GM12865 (cell line): ENCODE measurements around the gene SRPK2.

ENCODE experiments used
- DNase-seq: peaks from one replicate; pipeline ENCODE4 v3.0.0; 2010; ENCODE audit warnings: low read depth
- H3K4me3 ChIP-seq: 2 replicates; pipeline ENCODE4 v1.5.1; 2011; ENCODE audit warnings: mild to moderate bottlenecking, low read depth, low read length, control low read depth
- TF ChIP-seq, protein P1 (sequence below): IDR thresholded peaks from 2 replicates; pipeline ENCODE4 v1.5.1; 2011; ENCODE audit warnings: low read length, control low read depth, low read depth, inconsistent platforms; ENCODE audit not compliant: insufficient read depth; ENCODE audit errors: missing control alignments

Gene SRPK2

GRCh38 chr7:105228555-105228954, 160.2 kb downstream of the SRPK2 start:
- TF ChIP-seq, protein P1, sequence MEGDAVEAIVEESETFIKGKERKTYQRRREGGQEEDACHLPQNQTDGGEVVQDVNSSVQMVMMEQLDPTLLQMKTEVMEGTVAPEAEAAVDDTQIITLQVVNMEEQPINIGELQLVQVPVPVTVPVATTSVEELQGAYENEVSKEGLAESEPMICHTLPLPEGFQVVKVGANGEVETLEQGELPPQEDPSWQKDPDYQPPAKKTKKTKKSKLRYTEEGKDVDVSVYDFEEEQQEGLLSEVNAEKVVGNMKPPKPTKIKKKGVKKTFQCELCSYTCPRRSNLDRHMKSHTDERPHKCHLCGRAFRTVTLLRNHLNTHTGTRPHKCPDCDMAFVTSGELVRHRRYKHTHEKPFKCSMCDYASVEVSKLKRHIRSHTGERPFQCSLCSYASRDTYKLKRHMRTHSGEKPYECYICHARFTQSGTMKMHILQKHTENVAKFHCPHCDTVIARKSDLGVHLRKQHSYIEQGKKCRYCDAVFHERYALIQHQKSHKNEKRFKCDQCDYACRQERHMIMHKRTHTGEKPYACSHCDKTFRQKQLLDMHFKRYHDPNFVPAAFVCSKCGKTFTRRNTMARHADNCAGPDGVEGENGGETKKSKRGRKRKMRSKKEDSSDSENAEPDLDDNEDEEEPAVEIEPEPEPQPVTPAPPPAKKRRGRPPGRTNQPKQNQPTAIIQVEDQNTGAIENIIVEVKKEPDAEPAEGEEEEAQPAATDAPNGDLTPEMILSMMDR, result no peak
- DNase-seq, result no peak
- H3K4me3 ChIP-seq, result no peak overlapping the region

DNA sequence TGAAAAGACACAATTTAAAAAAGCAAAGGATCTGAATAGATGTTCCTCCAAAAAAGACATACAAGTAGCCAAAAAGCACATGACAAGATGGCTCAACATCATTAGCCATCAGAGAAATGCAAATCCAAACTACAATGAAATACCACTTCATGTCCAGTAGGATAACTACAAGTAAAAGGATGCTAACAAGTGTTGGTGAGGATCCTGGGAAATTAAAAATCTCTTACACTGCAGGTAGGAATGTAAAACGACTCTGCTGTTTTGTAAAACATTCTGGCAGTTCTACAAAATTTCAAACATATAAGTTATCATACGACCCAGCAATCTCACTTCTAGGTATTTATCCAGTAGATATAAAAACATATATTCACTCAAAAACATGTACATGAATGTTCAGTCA, 161.3 kb downstream of the SRPK2 start:
- TF ChIP-seq, protein P1, result no peak
- no peak for DNase-seq
- H3K4me3 ChIP-seq, result no peak overlapping the region

GRCh38 chr7:105224884-105225651, 163.7 kb downstream of the SRPK2 start:
- DNase-seq, result peak; percentile 58
- H3K4me3 ChIP-seq, result no peak overlapping the region
- TF ChIP-seq, protein P1, result no peak

GRCh38 chr7:105222953-105223352, 165.8 kb downstream of the SRPK2 start:
- TF ChIP-seq, protein P1, result no peak
- H3K4me3 ChIP-seq, result no peak overlapping the region
- DNase-seq, result no peak

- TF ChIP-seq, protein P1, result no peak
- H3K4me3 ChIP-seq, result no peak overlapping the region
- DNase-seq, result no peak
Measured at GRCh38 chr7:105219771-105220160, 169.0 kb downstream of the SRPK2 start.

- no peak overlapping the region for H3K4me3 ChIP-seq
- no peak for DNase-seq
- TF ChIP-seq, protein P1, result no peak
Measured at GRCh38 chr7:105218939-105219770, 169.6 kb downstream of the SRPK2 start.
